ENCODE measurements around the gene MAGEA12.
"Not testable (repeated sequence)": the region's sequence is repeated elsewhere in the genome, so short reads cannot be mapped to it uniquely, and the experiment has no call there.

The MAGEA12 gene

GRCh38 chrX:152766562-152766961, 33.0 kb downstream of the MAGEA12 start:
- DNase-seq, result not testable (repeated sequence)

GRCh38 chrX:152769549-152770289, 36.2 kb downstream of the MAGEA12 start, which contains the start of gene MAGEA6:
Gene MAGEA6, minus strand, starts transcription at chrX:152769689. Its CDS starts 2,039 bp downstream, at chrX:152767650.
- DNase-seq, result not testable (repeated sequence)

GRCh38 chrX:152787062-152787461, 53.5 kb downstream of the MAGEA12 start:
- DNase-seq, result not testable (repeated sequence)

All from activated naive CD4-positive, alpha-beta T cell treated with Interleukin-2 at 50 U/mL for 16 hours (primary cell).